Keratinocyte (primary cell): ENCODE data around the gene SKP1. TPM values are rescaled to one million over a fixed set of nuclear protein-coding genes. Genes with fewer than 3 reads are reported as not detected.

ENCODE experiments used
- DNase-seq: peaks from one replicate; pipeline ENCODE4 v3.0.0-alpha.2; 2011; ENCODE audit warnings: low read depth, missing footprints, low spot score
- FAIRE-seq: peaks from 2 replicates; lab custom pipeline; 2011; peaks lifted over from hg19 to GRCh38; lab: Jason Lieb, UNC
- H2AFZ ChIP-seq: 2 replicates; pipeline ENCODE4 v1.6.0; 2012; ENCODE audit warnings: low read length, control low read depth, inconsistent platforms; ENCODE audit not compliant: control insufficient read depth
- H3K27ac ChIP-seq: 2 replicates; pipeline ENCODE4 v1.5.1; 2011; ENCODE audit warnings: low read length; ENCODE audit not compliant: control insufficient read depth, insufficient read depth
- H3K27me3 ChIP-seq: 3 replicates; pipeline ENCODE4 v1.6.0; 2011; ENCODE audit warnings: low read length; ENCODE audit not compliant: control insufficient read depth, insufficient read depth; ENCODE audit errors: extremely low read depth
- H3K36me3 ChIP-seq, 2 experiments: 2 replicates in 1 of 2; 3 replicates in 1 of 2; pipeline ENCODE4 v1.5.1; 2011; ENCODE audit warnings: low read length in 2 of 2, mild to moderate bottlenecking in 1 of 2; ENCODE audit not compliant: control insufficient read depth in 2 of 2, insufficient read depth in 2 of 2; ENCODE audit errors: extremely low read depth in 1 of 2
- H3K4me1 ChIP-seq: 3 replicates; pipeline ENCODE4 v1.5.1; 2011; ENCODE audit warnings: low read length; ENCODE audit not compliant: control insufficient read depth, insufficient read depth; ENCODE audit errors: extremely low read depth
- H3K4me2 ChIP-seq: 3 replicates; pipeline ENCODE4 v1.6.0; 2011; ENCODE audit warnings: low read depth, low read length; ENCODE audit not compliant: control insufficient read depth, insufficient read depth; ENCODE audit errors: extremely low read depth
- H3K4me3 ChIP-seq, 3 experiments: fragments of 200-600 bp in 1 of 3; sonication (generic) in 1 of 3; 2 replicates in 2 of 3; 3 replicates in 1 of 3; pipeline ENCODE4 v1.5.1; 2011 to 2016; ENCODE audit warnings: low read length in 3 of 3, mild to moderate bottlenecking in 3 of 3, control low read depth in 2 of 3, inconsistent platforms in 1 of 3, low read depth in 1 of 3, mixed read lengths in 1 of 3, mixed run types in 1 of 3, moderate library complexity in 1 of 3; ENCODE audit not compliant: control insufficient read depth in 2 of 3, insufficient read depth in 2 of 3; ENCODE audit errors: extremely low read depth in 1 of 3
- H3K79me2 ChIP-seq: 2 replicates; pipeline ENCODE4 v1.6.0; 2012; ENCODE audit warnings: low read length; ENCODE audit not compliant: control insufficient read depth, insufficient read depth
- H3K9ac ChIP-seq: 3 replicates; pipeline ENCODE4 v1.6.0; 2011; ENCODE audit warnings: low read length; ENCODE audit not compliant: control insufficient read depth, insufficient read depth; ENCODE audit errors: extremely low read depth
- H3K9me1 ChIP-seq: 3 replicates; pipeline ENCODE4 v1.6.0; 2011; ENCODE audit warnings: low read length; ENCODE audit not compliant: control insufficient read depth, insufficient read depth; ENCODE audit errors: extremely low read depth
- H3K9me3 ChIP-seq: 2 replicates; pipeline ENCODE4 v1.5.1; 2012; ENCODE audit warnings: low read depth, low read length; ENCODE audit not compliant: control insufficient read depth
- H4K20me1 ChIP-seq: 3 replicates; pipeline ENCODE4 v1.6.0; 2011; ENCODE audit warnings: low read length; ENCODE audit not compliant: control insufficient read depth, insufficient read depth; ENCODE audit errors: extremely low read depth
- EZH2 ChIP-seq: IDR thresholded peaks from one replicate; pipeline ENCODE4 v1.6.1; 2012; ENCODE audit warnings: inconsistent platforms, mild to moderate bottlenecking, low read length, moderate library complexity
- dilution Hi-C: fragments of 300-500 bp; cut with MboI; formaldehyde crosslinking; loops from one replicate; pipeline ENCODE4 v1.7.0; 2020; ENCODE audit warnings: low sequenced_read_pairs; ENCODE audit not compliant: extremely low pct_ligation_motif_present
- polyA plus RNA-seq, 5 experiments: library from polyadenylated mRNA; depleted of rRNA in 3 of 5; stranded (reverse) in 3 of 5; stranded (forward) in 1 of 5; unstranded in 1 of 5; fragments of >200 nt; gene quantifications; 1 replicate in 1 of 5; 2 replicates in 3 of 5; 3 replicates in 1 of 5; pipeline versions ENCODE4 v1.2.1 to v1.2.3, GENCODE V29; 2011 to 2012; ENCODE audit warnings: missing spikeins in 2 of 5, low read depth in 1 of 5, low replicate concordance in 1 of 5
- TF ChIP-seq, protein P1 (sequence below), 3 experiments: IDR thresholded peaks in 1 of 3; conservative IDR thresholded peaks in 1 of 3; optimal IDR thresholded peaks in 1 of 3; 2 replicates in 2 of 3; 3 replicates in 1 of 3; pipeline versions ENCODE3 to v1.5.1; 2011; ENCODE audit warnings: low read length in 3 of 3, mild to moderate bottlenecking in 3 of 3, moderate library complexity in 2 of 3, control low read depth in 1 of 3, inconsistent platforms in 1 of 3; ENCODE audit not compliant: insufficient read depth in 2 of 3; ENCODE audit errors: extremely low read depth in 1 of 3

Gene SKP1
- polyA plus RNA-seq, 1 donor (not counting 4 experiments of a cell fraction or from before 2014, with no cell fraction given), result 444 TPM

DNA sequence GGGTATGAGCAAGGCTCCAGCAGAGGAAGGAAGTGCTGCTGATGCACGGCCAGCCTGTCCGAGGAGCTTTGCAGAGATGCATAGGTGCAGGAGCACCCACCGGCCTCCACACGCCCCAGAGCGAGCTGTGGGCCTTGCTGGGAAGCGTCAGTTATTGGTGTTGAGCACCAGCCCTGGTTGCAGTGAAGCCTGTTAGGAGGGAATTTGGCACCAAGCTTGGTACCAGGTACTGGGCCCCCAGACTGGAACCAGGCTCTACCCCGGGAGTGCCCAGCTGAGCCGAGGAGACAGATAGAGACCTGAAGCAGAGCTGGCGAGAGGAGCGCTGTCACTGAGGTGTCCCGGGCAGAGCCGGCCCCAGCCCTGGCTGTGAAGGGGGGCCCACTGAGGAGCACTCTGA lies 57.0 kb downstream of the SKP1 start:
- no peaks in the 10 kb centered on the region for H3K36me3 ChIP-seq
- no peak for TF ChIP-seq EZH2
- TF ChIP-seq, protein P1, sequence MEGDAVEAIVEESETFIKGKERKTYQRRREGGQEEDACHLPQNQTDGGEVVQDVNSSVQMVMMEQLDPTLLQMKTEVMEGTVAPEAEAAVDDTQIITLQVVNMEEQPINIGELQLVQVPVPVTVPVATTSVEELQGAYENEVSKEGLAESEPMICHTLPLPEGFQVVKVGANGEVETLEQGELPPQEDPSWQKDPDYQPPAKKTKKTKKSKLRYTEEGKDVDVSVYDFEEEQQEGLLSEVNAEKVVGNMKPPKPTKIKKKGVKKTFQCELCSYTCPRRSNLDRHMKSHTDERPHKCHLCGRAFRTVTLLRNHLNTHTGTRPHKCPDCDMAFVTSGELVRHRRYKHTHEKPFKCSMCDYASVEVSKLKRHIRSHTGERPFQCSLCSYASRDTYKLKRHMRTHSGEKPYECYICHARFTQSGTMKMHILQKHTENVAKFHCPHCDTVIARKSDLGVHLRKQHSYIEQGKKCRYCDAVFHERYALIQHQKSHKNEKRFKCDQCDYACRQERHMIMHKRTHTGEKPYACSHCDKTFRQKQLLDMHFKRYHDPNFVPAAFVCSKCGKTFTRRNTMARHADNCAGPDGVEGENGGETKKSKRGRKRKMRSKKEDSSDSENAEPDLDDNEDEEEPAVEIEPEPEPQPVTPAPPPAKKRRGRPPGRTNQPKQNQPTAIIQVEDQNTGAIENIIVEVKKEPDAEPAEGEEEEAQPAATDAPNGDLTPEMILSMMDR (optimal IDR thresholded peaks at IDR 0.05 in 1 of 3, IDR thresholded peaks at IDR 0.05 in 1 of 3, conservative IDR thresholded peaks at IDR 0.05 in 1 of 3; ENCODE audit: extremely low read depth in 1 of 3, insufficient read depth in 2 of 3, low read length in 3 of 3), result no peak
- no peak for DNase-seq
- no peak overlapping the region for H3K4me3 ChIP-seq
- FAIRE-seq, result no peak
- H3K9me3 ChIP-seq, result no peaks in the 10 kb centered on the region
- dilution Hi-C loops, result no loop called here
- H3K4me2 ChIP-seq, result no peak overlapping the region
- no peak overlapping the region for H3K27ac ChIP-seq
- no peaks in the 10 kb centered on the region for H4K20me1 ChIP-seq
- no peaks in the 10 kb centered on the region for H3K79me2 ChIP-seq
- H2AFZ ChIP-seq, result no peak overlapping the region
- H3K9ac ChIP-seq, result no peak overlapping the region
- peaks cover 2% of the 10 kb centered on the region for H3K4me1 ChIP-seq
- no peaks in the 10 kb centered on the region for H3K9me1 ChIP-seq
- H3K27me3 ChIP-seq, result peaks cover 3% of the 10 kb centered on the region

DNA sequence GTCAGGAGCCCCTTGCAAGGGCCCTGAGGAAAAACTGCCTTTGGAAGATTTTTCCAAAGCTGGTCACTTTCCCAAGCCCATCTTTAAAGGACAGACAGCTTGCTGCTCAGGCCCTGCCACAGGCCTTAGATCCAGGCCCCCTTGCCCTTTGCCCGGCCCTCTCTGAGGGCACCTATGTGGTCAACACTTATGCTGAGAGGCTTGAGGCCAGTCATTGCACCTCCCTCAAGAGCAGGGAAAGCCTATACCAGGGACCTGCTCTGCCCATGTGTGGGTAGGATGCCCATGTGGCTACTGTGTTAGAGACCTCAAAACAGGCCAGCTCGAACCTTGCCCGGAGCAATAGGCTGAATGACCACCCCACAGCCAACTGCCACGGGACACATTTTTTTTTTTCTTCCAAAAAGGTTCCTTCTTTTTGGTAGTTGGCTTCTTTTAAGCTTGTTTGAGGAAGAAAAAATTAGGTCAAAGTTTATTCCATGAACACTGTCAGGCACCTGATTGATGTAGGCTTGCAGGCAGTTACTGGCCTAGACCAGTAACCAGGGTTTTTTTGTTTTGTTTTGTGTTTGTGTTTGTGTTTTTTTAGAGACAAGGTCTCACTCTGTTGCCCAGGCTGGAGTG lies 58.4 kb downstream of the SKP1 start:
- H3K9me3 ChIP-seq, result no peaks in the 10 kb centered on the region
- H3K27ac ChIP-seq, result no peak overlapping the region
- no peak overlapping the region for H3K4me2 ChIP-seq
- H3K79me2 ChIP-seq, result no peaks in the 10 kb centered on the region
- no peak for FAIRE-seq
- no peak overlapping the region for H3K4me3 ChIP-seq
- no peaks in the 10 kb centered on the region for H4K20me1 ChIP-seq
- H2AFZ ChIP-seq, result no peak overlapping the region
- H3K9me1 ChIP-seq, result no peaks in the 10 kb centered on the region
- H3K27me3 ChIP-seq, result peaks cover 11% of the 10 kb centered on the region
- peaks cover 5% of the 10 kb centered on the region for H3K4me1 ChIP-seq
- DNase-seq, result no peak
- no peak overlapping the region for H3K9ac ChIP-seq
- TF ChIP-seq EZH2, result no peak
- TF ChIP-seq, protein P1 (optimal IDR thresholded peaks at IDR 0.05 in 1 of 3, IDR thresholded peaks at IDR 0.05 in 1 of 3, conservative IDR thresholded peaks at IDR 0.05 in 1 of 3; ENCODE audit: extremely low read depth in 1 of 3, insufficient read depth in 2 of 3, low read length in 3 of 3), result no peak
- dilution Hi-C loops, result no loop called here
- H3K36me3 ChIP-seq, result no peaks in the 10 kb centered on the region
